ENCODE data around the gene SLC35F5. TPM values are rescaled to one million over a fixed set of nuclear protein-coding genes. Genes with fewer than 3 reads are reported as not detected.

Gene SLC35F5
- total RNA-seq, 1 donor from 2014 or later, result 27.6 TPM

DNA sequence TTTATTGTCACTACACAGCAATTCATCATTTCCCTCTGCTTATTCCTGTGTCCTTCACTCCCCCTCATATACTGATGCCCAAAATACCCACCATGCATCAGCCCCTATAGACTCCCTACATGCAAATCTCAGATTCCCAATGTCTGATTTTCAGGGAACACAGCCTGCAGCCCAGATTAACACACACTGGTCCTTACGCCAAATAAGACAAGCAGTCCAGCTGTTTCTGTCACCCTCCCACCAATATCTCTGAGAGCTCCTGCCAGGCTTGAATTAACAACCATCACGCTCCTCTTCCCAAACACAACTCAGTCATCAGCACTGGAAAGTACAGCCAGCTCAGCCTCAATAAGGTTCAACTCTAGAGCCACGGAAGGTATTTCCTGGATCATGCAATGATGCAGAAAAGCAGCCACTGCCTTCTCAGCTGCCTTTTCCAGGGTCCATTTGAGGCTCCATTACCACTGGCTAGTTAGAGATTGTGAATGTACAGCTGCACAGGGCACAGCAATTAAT, 39.0 kb upstream of the SLC35F5 start:
- Mint-ChIP-seq H3K36me3 (ENCODE audit: unreplicated experiment) (no peaks in the 10 kb centered on the region), H3K9me3 (ENCODE audit: unreplicated experiment) (no peaks in the 10 kb centered on the region), H3K4me1 (ENCODE audit: low read depth, unreplicated experiment) (no peaks in the 10 kb centered on the region), H3K27me3 (ENCODE audit: unreplicated experiment) (no peaks in the 10 kb centered on the region), H3K4me3 (ENCODE audit: unreplicated experiment) (no peak overlapping the region), H3K27ac (ENCODE audit: unreplicated experiment) (no peak overlapping the region)
- no peak for DNase-seq
- TF ChIP-seq, protein P1, sequence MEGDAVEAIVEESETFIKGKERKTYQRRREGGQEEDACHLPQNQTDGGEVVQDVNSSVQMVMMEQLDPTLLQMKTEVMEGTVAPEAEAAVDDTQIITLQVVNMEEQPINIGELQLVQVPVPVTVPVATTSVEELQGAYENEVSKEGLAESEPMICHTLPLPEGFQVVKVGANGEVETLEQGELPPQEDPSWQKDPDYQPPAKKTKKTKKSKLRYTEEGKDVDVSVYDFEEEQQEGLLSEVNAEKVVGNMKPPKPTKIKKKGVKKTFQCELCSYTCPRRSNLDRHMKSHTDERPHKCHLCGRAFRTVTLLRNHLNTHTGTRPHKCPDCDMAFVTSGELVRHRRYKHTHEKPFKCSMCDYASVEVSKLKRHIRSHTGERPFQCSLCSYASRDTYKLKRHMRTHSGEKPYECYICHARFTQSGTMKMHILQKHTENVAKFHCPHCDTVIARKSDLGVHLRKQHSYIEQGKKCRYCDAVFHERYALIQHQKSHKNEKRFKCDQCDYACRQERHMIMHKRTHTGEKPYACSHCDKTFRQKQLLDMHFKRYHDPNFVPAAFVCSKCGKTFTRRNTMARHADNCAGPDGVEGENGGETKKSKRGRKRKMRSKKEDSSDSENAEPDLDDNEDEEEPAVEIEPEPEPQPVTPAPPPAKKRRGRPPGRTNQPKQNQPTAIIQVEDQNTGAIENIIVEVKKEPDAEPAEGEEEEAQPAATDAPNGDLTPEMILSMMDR (IDR thresholded peaks at IDR 0.05; ENCODE audit: partially characterized antibody, unreplicated experiment), result no peak

DNA sequence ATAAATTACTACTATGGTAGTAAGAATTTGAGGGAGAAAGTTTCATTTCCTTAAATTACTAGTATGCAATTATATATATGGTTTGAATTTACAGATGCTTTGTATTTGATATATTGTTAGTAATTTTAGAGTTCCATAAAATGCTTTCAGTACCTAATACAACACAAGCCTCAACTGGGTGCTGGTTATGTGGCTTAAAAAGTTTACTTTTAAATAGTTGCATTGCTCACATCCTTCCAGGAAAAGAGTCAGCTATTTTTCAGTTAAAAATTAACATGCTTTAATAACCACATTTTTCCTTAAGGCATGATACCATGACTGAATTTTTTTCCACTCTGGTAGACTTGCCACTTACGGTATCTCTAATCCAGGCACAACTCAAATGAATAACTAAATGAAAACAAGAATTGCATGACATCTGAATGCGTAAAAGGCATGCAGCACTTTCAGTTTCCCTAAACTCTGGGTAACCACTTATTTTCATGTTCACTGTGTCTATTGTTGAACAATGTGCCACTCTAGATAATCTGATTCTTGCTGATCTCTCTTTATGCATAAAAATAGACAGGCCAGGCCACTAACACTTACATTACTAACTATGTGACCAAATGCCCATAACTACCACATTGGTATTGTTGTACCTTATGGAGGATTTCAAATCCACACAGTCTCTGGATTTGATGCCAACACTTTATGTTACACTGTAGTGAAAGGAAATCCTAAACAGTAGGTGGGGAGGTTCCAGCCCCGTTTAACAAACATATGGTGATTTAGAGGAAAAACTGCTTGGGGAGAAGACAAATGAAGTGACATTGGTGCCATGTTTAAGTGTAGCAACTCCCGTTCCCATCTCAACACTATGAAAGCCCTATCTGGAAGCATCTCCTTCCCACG, 35.5 kb upstream of the SLC35F5 start:
- Mint-ChIP-seq H3K4me1 (ENCODE audit: low read depth, unreplicated experiment) (no peaks in the 10 kb centered on the region), H3K27me3 (ENCODE audit: unreplicated experiment) (no peaks in the 10 kb centered on the region), H3K9me3 (ENCODE audit: unreplicated experiment) (no peaks in the 10 kb centered on the region), H3K4me3 (ENCODE audit: unreplicated experiment) (no peak overlapping the region), H3K27ac (ENCODE audit: unreplicated experiment) (no peak overlapping the region), H3K36me3 (ENCODE audit: unreplicated experiment) (no peaks in the 10 kb centered on the region)
- TF ChIP-seq, protein P1 (IDR thresholded peaks at IDR 0.05; ENCODE audit: partially characterized antibody, unreplicated experiment), result no peak
- no peak for DNase-seq

GRCh38 chr2:113784823-113785744, 28.6 kb upstream of the SLC35F5 start:
- Mint-ChIP-seq H3K36me3 (ENCODE audit: unreplicated experiment) (no peaks in the 10 kb centered on the region), H3K4me3 (ENCODE audit: unreplicated experiment) (no peak overlapping the region), H3K4me1 (ENCODE audit: low read depth, unreplicated experiment) (no peaks in the 10 kb centered on the region), H3K9me3 (ENCODE audit: unreplicated experiment) (no peaks in the 10 kb centered on the region), H3K27me3 (ENCODE audit: unreplicated experiment) (no peaks in the 10 kb centered on the region), H3K27ac (ENCODE audit: unreplicated experiment) (no peak overlapping the region)
- DNase-seq, result no peak
- TF ChIP-seq, protein P1 (IDR thresholded peaks at IDR 0.05; ENCODE audit: partially characterized antibody, unreplicated experiment), result no peak

- H3K4me1 Mint-ChIP-seq (ENCODE audit: low read depth, unreplicated experiment), result no peaks in the 10 kb centered on the region
- H3K4me3 Mint-ChIP-seq (ENCODE audit: unreplicated experiment), result no peak overlapping the region
- no peaks in the 10 kb centered on the region for H3K9me3 Mint-ChIP-seq (ENCODE audit: unreplicated experiment)
- no peaks in the 10 kb centered on the region for H3K27me3 Mint-ChIP-seq (ENCODE audit: unreplicated experiment)
- TF ChIP-seq, protein P1 (IDR thresholded peaks at IDR 0.05; ENCODE audit: partially characterized antibody, unreplicated experiment), result no peak
- H3K36me3 Mint-ChIP-seq (ENCODE audit: unreplicated experiment), result no peaks in the 10 kb centered on the region
- H3K27ac Mint-ChIP-seq (ENCODE audit: unreplicated experiment), result no peak overlapping the region
- no peak for DNase-seq
Observed at GRCh38 chr2:113780472-113780871, 24.0 kb upstream of the SLC35F5 start.

All from glutamatergic neuron (in vitro differentiated cells).